WTC11 (cell line): ENCODE results near the gene CHMP5. TPM values are rescaled to one million over a fixed set of nuclear protein-coding genes. Genes with fewer than 3 reads are reported as not detected.

Source experiments
- ATAC-seq: fragments of 200-7000 bp; cut with Tn5 transposase; 2 replicates; pipeline ENCODE4 v1.10.0; 2021; ENCODE audit warnings: mild to moderate bottlenecking, moderate library complexity
- CTCF ChIA-PET: fragments of 300-600 bp; sonication (Branson Sonifier 250); formaldehyde crosslinking; loops from one replicate; lab custom pipeline; 2021; ENCODE audit warnings: antibody characterized with exemption; lab: Charles Lee
- POLR2A ChIA-PET: fragments of 350-600 bp; sonication (Branson Sonifier 250); formaldehyde crosslinking; loops from one replicate; lab custom pipeline; 2021; ENCODE audit warnings: antibody characterized with exemption; lab: Charles Lee
- DNase-seq: peaks from one replicate; pipeline ENCODE4 v3.0.0; 2021; ENCODE audit warnings: low spot score
- H3K27ac Mint-ChIP-seq: 2 replicates; pipeline ENCODE4 v1.8.0; 2021; ENCODE audit warnings: mixed read lengths
- H3K27me3 Mint-ChIP-seq: 2 replicates; pipeline ENCODE4 v1.8.0; 2021; ENCODE audit warnings: low read depth, mild to moderate bottlenecking, moderate library complexity, mixed read lengths
- H3K36me3 Mint-ChIP-seq: 2 replicates; pipeline ENCODE4 v1.8.0; 2021; ENCODE audit warnings: mixed read lengths
- H3K4me1 Mint-ChIP-seq: 2 replicates; pipeline ENCODE4 v1.8.0; 2022; ENCODE audit warnings: mixed read lengths
- H3K4me3 Mint-ChIP-seq: 2 replicates; pipeline ENCODE4 v1.8.0; 2021; ENCODE audit warnings: mild to moderate bottlenecking, moderate library complexity, mixed read lengths
- H3K9me3 Mint-ChIP-seq: 2 replicates; pipeline ENCODE4 v1.8.0; 2021; ENCODE audit warnings: mixed read lengths
- ATF2 ChIP-seq: sonication (generic); formaldehyde crosslinking; IDR thresholded peaks from 2 replicates; pipeline ENCODE4 v1.8.1; 2022; ENCODE audit warnings: low read depth, missing genetic modification reagents, borderline replicate concordance
- ATF6 ChIP-seq: sonication (generic); formaldehyde crosslinking; IDR thresholded peaks from 2 replicates; pipeline ENCODE4 v1.8.1; 2023; ENCODE audit warnings: mild to moderate bottlenecking, missing genetic modification reagents
- CREM ChIP-seq: sonication (generic); formaldehyde crosslinking; IDR thresholded peaks from 2 replicates; pipeline ENCODE4 v1.8.1; 2022; ENCODE audit warnings: mild to moderate bottlenecking, missing genetic modification reagents, moderate library complexity
- E2F1 ChIP-seq: sonication (generic); formaldehyde crosslinking; IDR thresholded peaks from 2 replicates; pipeline ENCODE4 v1.8.0; 2022; ENCODE audit warnings: mild to moderate bottlenecking, missing genetic modification reagents
- ELF4 ChIP-seq: sonication (generic); formaldehyde crosslinking; IDR thresholded peaks from 2 replicates; pipeline ENCODE4 v1.8.1; 2022; ENCODE audit warnings: low read depth, mild to moderate bottlenecking, moderate library complexity, missing genetic modification reagents
- HMGA2 ChIP-seq: fragments of 250-450 bp; sonication (Bioruptor Pico); IDR thresholded peaks from 2 replicates; pipeline ENCODE4 v1.4.0; 2021; ENCODE audit warnings: mild to moderate bottlenecking, moderate library complexity
- KAT7 ChIP-seq: sonication (generic); formaldehyde crosslinking; IDR thresholded peaks from 2 replicates; pipeline ENCODE4 v1.8.1; 2023; ENCODE audit warnings: missing genetic modification reagents, mild to moderate bottlenecking, borderline replicate concordance
- MLX ChIP-seq: sonication (generic); formaldehyde crosslinking; IDR thresholded peaks from 2 replicates; pipeline ENCODE4 v1.8.1; 2023; ENCODE audit warnings: mild to moderate bottlenecking, missing genetic modification reagents, moderate library complexity
- NFYB ChIP-seq: sonication (generic); formaldehyde crosslinking; conservative IDR thresholded peaks from 2 replicates; pipeline ENCODE4 v1.8.0; 2022; ENCODE audit warnings: low read depth, missing genetic modification reagents
- NR1H2 ChIP-seq: sonication (generic); formaldehyde crosslinking; IDR thresholded peaks from 2 replicates; pipeline ENCODE4 v1.9.0; 2021; ENCODE audit warnings: mild to moderate bottlenecking, moderate library complexity, missing genetic modification reagents
- NR2C2 ChIP-seq: sonication (generic); formaldehyde crosslinking; IDR thresholded peaks from 2 replicates; pipeline ENCODE4 v1.8.0; 2022; ENCODE audit warnings: mild to moderate bottlenecking, missing genetic modification reagents
- USF2 ChIP-seq: sonication (generic); formaldehyde crosslinking; IDR thresholded peaks from 2 replicates; pipeline ENCODE4 v1.8.1; 2023; ENCODE audit warnings: mild to moderate bottlenecking, missing genetic modification reagents, moderate library complexity
- ZNF232 ChIP-seq: sonication (generic); formaldehyde crosslinking; IDR thresholded peaks from 2 replicates; pipeline ENCODE4 v1.8.0; 2022; ENCODE audit warnings: mild to moderate bottlenecking, missing genetic modification reagents
- ZNF281 ChIP-seq: sonication (generic); formaldehyde crosslinking; IDR thresholded peaks from 2 replicates; pipeline ENCODE4 v1.8.0; 2023; ENCODE audit warnings: mild to moderate bottlenecking, missing genetic modification reagents
- ZNF512 ChIP-seq: sonication (generic); formaldehyde crosslinking; IDR thresholded peaks from 2 replicates; pipeline ENCODE4 v1.8.1; 2022; ENCODE audit warnings: missing genetic modification reagents, borderline replicate concordance
- total RNA-seq: library from RNA; stranded (reverse); gene quantifications from 3 replicates; pipeline ENCODE4 v1.2.3, GENCODE V29; 2021

Gene CHMP5
- total RNA-seq, 1 experiment from 2014 or later, result 46.2 TPM

- no peak for DNase-seq
- H3K4me1 Mint-ChIP-seq, result peaks cover 14% of the 10 kb centered on the region
- peak overlapping the region; percentile 57; the same call in 1 of the 2 replicates for H3K27ac Mint-ChIP-seq
- no peak for ATAC-seq
- H3K4me3 Mint-ChIP-seq, result no peak overlapping the region
- no peaks in the 10 kb centered on the region for H3K27me3 Mint-ChIP-seq
- peaks cover 54% of the 10 kb centered on the region for H3K36me3 Mint-ChIP-seq
- H3K9me3 Mint-ChIP-seq, result no peaks in the 10 kb centered on the region
- ChIA-PET POLR2A (no interaction called here), CTCF (no interaction called here)
- TF ChIP-seq MLX (CRISPR knock-in tag) (no peak), E2F1 (no peak), NR2C2 (CRISPR knock-in tag) (no peak), ZNF512 (CRISPR knock-in tag) (no peak), KAT7 (CRISPR knock-in tag) (no peak), NFYB (CRISPR knock-in tag) (no peak), ATF2 (CRISPR knock-in tag) (no peak), NR1H2 (CRISPR knock-in tag) (no peak), ELF4 (CRISPR knock-in tag) (no peak), ATF6 (CRISPR knock-in tag) (no peak), ZNF281 (CRISPR knock-in tag) (no peak), USF2 (CRISPR knock-in tag) (no peak), ZNF232 (CRISPR knock-in tag) (no peak), HMGA2 (CRISPR knock-in tag) (no peak), CREM (CRISPR knock-in tag) (no peak)
Measured at GRCh38 chr9:33295571-33295970, 30.7 kb downstream of the CHMP5 start.
